Hematopoietic multipotent progenitor cell (in vitro differentiated cells): ENCODE measurements around the gene REG3G. TPM values are rescaled to one million over a fixed set of nuclear protein-coding genes. Genes with fewer than 3 reads are reported as not detected.

Experiments used
- DNase-seq, 3 donors: peaks; one replicate each; pipeline ENCODE4 v3.0.0-alpha.2; 2011 to 2015; ENCODE audit warnings: low read depth in 2 of 3, low spot score in 2 of 3
- total RNA-seq: library from RNA; depleted of rRNA; stranded (reverse); fragments of >200 nt; gene quantifications from one replicate; pipeline ENCODE4 v1.2.3, GENCODE V29; 2012

Gene REG3G
- total RNA-seq, result not detected

- DNase-seq, result no peak
Measured at GRCh38 chr2:79025421-79025820, at the start of gene REG3G. REG3G (plus strand) TSS chr2:79025702; CDS start chr2:79026094, 392 bp downstream.

- DNase-seq, result peak in 2 of 3 donors; percentile 61 to 87
Measured at GRCh38 chr2:78977661-78978145, 47.8 kb upstream of the REG3G start.

- DNase-seq, result no peak
Measured at GRCh38 chr2:78978340-78978739, 47.2 kb upstream of the REG3G start.

- peak in 2 of 3 donors; percentile 48 to 75 for DNase-seq
Measured at GRCh38 chr2:78979380-78980151, 45.9 kb upstream of the REG3G start.

GRCh38 chr2:78980152-78980465 is 45.4 kb upstream of the REG3G start:
- DNase-seq, result no peak

- DNase-seq, result no peak
Measured at GRCh38 chr2:78980871-78981270, 44.6 kb upstream of the REG3G start.

GRCh38 chr2:78982638-78983330 is 42.7 kb upstream of the REG3G start:
- DNase-seq, result no peak

GRCh38 chr2:78984386-78984785 is 41.1 kb upstream of the REG3G start:
- no peak for DNase-seq

GRCh38 chr2:78985558-78985957 is 39.9 kb upstream of the REG3G start:
- DNase-seq, result no peak

GRCh38 chr2:78989051-78989450 is 36.5 kb upstream of the REG3G start:
- DNase-seq, result no peak

GRCh38 chr2:78992451-78992806 is 33.1 kb upstream of the REG3G start:
- peak in 2 of 3 donors; percentile 28 to 60 for DNase-seq

GRCh38 chr2:78992807-78993517 is 32.5 kb upstream of the REG3G start:
- DNase-seq, result no peak

- no peak for DNase-seq
Measured at GRCh38 chr2:78993518-78994148, 31.9 kb upstream of the REG3G start.

GRCh38 chr2:78994789-78995188 is 30.7 kb upstream of the REG3G start:
- DNase-seq, result no peak

- DNase-seq, result peak in 1 of 3 donors; percentile 46
Measured at GRCh38 chr2:78999406-78999805, 26.1 kb upstream of the REG3G start.

GRCh38 chr2:79000008-79000576 is 25.4 kb upstream of the REG3G start:
- DNase-seq, result no peak

- DNase-seq, result no peak
Measured at GRCh38 chr2:79001285-79001684, 24.2 kb upstream of the REG3G start.

- no peak for DNase-seq
Measured at GRCh38 chr2:79004680-79005079, 20.8 kb upstream of the REG3G start.

GRCh38 chr2:79005216-79005615 is 20.3 kb upstream of the REG3G start:
- DNase-seq, result no peak

- no peak for DNase-seq
Measured at GRCh38 chr2:79009388-79009787, 16.1 kb upstream of the REG3G start.

- no peak for DNase-seq
Measured at GRCh38 chr2:79011496-79011895, 14.0 kb upstream of the REG3G start.
